ENCODE results near the gene IL16. TPM values are rescaled to one million over a fixed set of nuclear protein-coding genes. Genes with fewer than 3 reads are reported as not detected.

Gene IL16
- total and polyA plus RNA-seq, 9 of the 15 experiments (the other 6 are each of a cell fraction or from before 2014, with no cell fraction given) = 1.4 to 18.8 (median 10.6) TPM

DNA sequence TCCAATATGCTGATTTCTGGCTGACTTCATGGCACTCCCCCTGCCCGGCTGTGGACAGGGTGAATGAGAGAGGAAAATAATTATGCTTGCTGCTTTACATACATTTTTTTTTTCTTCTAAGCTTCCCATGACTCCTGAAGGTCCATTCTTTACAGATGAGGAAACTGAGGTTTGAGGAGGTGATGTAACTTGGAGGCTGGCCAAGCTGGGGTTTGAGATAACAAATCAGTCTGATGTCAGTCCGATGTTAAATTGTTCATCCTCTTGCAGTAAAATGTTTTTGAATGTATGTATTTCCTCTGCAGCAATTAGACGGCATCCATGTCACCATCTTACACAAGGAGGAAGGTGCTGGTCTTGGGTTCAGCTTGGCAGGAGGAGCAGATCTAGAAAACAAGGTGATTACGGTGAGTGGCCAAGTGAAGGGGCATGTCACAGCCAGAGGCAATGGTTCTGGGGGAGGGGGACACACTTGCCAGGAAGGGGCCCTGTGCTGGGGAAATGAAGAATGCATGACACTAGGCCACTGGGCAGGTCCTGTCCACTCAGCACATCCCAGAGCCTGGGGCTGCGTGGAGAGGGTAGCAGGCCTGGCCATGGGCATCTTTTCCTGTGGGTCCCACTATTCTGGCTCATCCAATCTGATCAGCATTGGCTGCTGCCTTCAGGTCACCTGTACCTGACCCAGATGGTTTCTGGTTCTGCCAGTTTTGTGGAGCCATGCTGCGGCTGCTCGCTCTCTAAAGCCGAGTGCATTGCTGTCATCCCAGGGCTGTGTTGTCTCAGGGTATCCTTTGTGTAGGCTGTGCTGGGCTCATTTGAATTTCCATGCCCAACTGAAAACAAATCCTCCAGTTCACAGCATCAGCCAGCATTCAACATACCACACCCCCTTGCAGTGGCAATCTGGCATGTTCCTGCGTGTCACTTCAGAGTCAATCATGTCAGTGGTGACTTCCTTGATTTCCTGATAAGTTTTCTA is 106.9 kb downstream of the IL16 start:
- Histone ChIP-seq H3K4me1 (replicated peaks in 1 of 2; ENCODE audit: control insufficient read depth in 2 of 2, insufficient read depth in 2 of 2, low read length in 2 of 2) (no peaks in the 10 kb centered on the region), H2AFZ (ENCODE audit: low read depth, low read length) (no peak overlapping the region), H3K79me2 (ENCODE audit: control insufficient read depth, insufficient read depth, low read length) (no peaks in the 10 kb centered on the region), H3K9me3 (replicated peaks; ENCODE audit: control insufficient read depth, insufficient read depth, low read depth, low read length) (no peaks in the 10 kb centered on the region), H4K20me1 (replicated peaks; ENCODE audit: control insufficient read depth, insufficient read depth, low read length) (no peaks in the 10 kb centered on the region; the same call in 1 of the 2 replicates), H3K9me1 (ENCODE audit: control insufficient read depth, insufficient read depth, low read length) (no peaks in the 10 kb centered on the region), H3K4me3 (no peak overlapping the region), H3K27ac (ENCODE audit: extremely low read depth, low read depth, low read length) (no peak overlapping the region), H3K9ac (ENCODE audit: insufficient read depth in 1 of 2, low read depth in 2 of 2, low read length in 2 of 2) (no peak overlapping the region), H3K27me3 (ENCODE audit: control insufficient read depth in 2 of 2, insufficient read depth in 2 of 2, low read length in 2 of 2) (no peaks in the 10 kb centered on the region), H3K36me3 (ENCODE audit: control insufficient read depth, insufficient read depth, low read length) (peaks cover 20% of the 10 kb centered on the region; the same call in 1 of the 3 replicates), H3K4me2 (ENCODE audit: insufficient read depth, low read length) (no peak overlapping the region)
- DNase-seq (ENCODE audit: extremely low read depth in 1 of 4, low spot score in 3 of 4) (no peak), FAIRE-seq (peak; percentile 23), ATAC-seq (no peak)
- 60% methylated on average over 9 of the region's 9 CpGs for WGBS (ENCODE audit: insufficient coverage, low coverage, missing lambda C conversion rate)
- in situ Hi-C loops (cut with MboI) = no loop called here
- ChIA-PET POLR2A (interaction anchor here (1.0 kb wide), 1 partner anchor 13 kb away, joined by 3 read pairs; no protein-coding TSS in a partner anchor), CTCF (ENCODE audit: low intra/inter-chr PET ratio) (no interaction called here)
- intact Hi-C loops (cut with micrococcal nuclease) = no loop called here
- no TSS peak for BruUV-seq (replicated peaks)
- TF ChIP-seq, protein P1, sequence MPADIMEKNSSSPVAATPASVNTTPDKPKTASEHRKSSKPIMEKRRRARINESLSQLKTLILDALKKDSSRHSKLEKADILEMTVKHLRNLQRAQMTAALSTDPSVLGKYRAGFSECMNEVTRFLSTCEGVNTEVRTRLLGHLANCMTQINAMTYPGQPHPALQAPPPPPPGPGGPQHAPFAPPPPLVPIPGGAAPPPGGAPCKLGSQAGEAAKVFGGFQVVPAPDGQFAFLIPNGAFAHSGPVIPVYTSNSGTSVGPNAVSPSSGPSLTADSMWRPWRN (IDR thresholded peaks at IDR 0.05; ENCODE audit: low read depth) = no peak
- TF ChIP-seq SRSF7 (optimal IDR thresholded peaks at IDR 0.05; ENCODE audit: low read depth, low read length) = no peak
- no peak for TF ChIP-seq SMARCC2 (IDR thresholded peaks at IDR 0.05; ENCODE audit: low read depth)
- no peak for TF ChIP-seq CLOCK (CRISPR knock-in tag; IDR thresholded peaks at IDR 0.05; ENCODE audit: borderline replicate concordance)
- no peak for TF ChIP-seq THRA (IDR thresholded peaks at IDR 0.05)
- TF ChIP-seq ZNF224 (CRISPR knock-in tag; IDR thresholded peaks at IDR 0.05) = no peak
- no peak for TF ChIP-seq ZNF263 (CRISPR knock-in tag; IDR thresholded peaks at IDR 0.05; ENCODE audit: borderline replicate concordance)
- no peak for TF ChIP-seq DLX4 (CRISPR knock-in tag; IDR thresholded peaks at IDR 0.05)
- TF ChIP-seq HNRNPK (IDR thresholded peaks at IDR 0.05; ENCODE audit: low read depth, low read length, poor library complexity, severe bottlenecking) = no peak
- no peak for TF ChIP-seq ZNF695 (CRISPR knock-in tag; IDR thresholded peaks at IDR 0.05)
- TF ChIP-seq TEAD4 (IDR thresholded peaks at IDR 0.05; ENCODE audit: low read length) = no peak
- no peak for TF ChIP-seq TEAD4 (CRISPR knock-in tag; IDR thresholded peaks at IDR 0.05; ENCODE audit: borderline replicate concordance)
- no peak for TF ChIP-seq ZNF551 (CRISPR knock-in tag; IDR thresholded peaks at IDR 0.05)
- no peak for TF ChIP-seq ZNF232 (CRISPR knock-in tag; IDR thresholded peaks at IDR 0.05)
- no peak for TF ChIP-seq PHTF2 (CRISPR knock-in tag; IDR thresholded peaks at IDR 0.05)
